Activated CD4-positive, alpha-beta T cell treated with anti-CD3 and anti-CD28 coated beads, Interleukin-2, amount 50 U/mL, for 1 hour (primary cell): ENCODE data around the gene PRMT2.
"Not testable (repeated sequence)": the region's sequence is repeated elsewhere in the genome, so short reads cannot be mapped to it uniquely, and the experiment has no call there.

Experiments used
- DNase-seq: peaks from one replicate; pipeline ENCODE4 v3.0.0-alpha.2; 2020

Gene PRMT2

DNA sequence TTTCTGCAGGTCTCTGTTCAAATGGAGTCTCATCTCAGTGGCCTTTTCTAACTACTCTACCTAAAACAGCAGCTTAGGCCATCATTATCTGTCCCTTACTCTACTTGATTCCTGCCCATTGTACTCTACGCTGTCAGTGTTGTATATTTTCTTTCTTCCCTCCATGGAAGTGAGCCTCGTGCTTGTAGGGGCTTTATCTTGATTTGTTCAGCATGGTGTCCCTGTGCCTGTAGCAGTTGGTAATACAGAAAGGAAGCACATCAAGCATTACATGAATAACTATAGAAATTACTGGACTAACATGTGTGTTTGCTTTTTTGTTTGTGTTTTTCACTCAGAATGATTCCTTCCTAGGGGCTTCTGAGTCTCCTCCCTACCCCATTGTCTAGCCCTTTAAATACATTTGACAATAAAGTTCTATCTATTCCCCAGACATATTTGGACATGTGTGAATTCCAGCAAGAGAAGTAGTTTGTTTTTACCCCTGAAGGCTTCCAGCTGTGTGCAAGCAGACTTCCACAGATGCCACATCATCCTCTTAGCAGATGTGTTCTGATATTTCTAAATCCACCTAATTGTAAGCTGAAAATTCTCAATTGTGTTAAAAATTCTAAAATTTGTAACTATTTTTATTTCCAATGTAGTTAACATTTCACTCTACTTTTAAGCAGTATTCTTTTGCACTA, 40.3 kb downstream of the PRMT2 start:
- DNase-seq: no peak

DNA sequence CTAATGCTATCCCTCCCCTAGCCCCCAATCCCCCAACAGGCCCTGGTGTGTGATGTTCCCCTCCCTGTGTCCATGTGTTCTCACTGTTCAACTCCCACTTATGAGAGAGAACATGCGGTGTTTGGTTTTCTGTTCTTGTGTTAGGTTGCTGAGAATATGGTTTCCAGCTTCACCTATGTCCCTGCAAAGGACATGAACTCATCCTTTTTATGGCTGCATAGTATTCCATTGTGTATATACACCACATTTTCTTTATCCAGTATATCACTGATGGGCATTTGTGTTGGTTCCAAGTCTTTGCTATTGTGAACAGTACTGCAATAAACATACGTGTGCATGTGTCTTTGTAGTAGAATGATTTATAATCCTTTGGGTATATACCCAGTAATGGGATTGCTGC, 41.1 kb downstream of the PRMT2 start:
- DNase-seq: not testable (repeated sequence)

DNA sequence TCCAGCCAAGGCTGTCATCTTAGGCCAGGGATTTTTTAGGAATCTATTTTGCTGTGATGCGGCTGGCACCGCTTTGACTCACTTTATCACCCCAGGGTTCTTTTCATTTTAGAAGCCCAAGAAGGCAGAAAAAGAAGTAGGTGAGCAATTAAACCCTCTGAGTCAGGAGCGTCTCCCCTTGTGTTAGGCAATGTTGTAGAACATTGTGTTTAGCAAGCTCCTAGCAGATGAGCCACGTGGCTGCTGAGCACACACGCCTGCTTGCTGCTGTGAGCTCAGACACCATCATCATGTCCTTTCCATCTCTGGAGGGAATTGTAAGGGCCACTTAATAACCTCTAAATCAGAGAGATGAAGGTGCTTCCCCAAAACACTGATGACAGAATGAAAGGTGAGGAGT, 46.1 kb downstream of the PRMT2 start:
- DNase-seq: not testable (repeated sequence)

DNA sequence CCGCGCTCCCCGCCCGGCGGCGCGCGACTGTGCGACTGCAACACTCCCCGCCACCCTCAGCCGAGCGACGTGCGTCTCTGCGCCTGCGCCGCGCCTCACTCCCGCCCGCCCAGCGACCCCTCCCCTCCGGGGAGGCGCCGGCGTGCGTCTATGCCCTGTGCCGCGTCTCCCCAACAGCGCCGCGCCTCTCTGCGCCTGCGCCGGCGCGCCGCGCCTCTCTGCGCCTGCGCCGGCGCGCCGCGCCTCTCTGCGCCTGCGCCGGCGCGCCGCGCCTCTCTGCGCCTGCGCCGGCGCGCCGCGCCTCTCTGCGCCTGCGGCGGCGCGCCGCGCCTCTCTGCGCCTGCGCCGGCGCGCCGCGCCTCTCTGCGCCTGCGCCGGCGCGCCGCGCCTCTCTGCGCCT, 63.2 kb downstream of the PRMT2 start:
- DNase-seq: not testable (repeated sequence)

DNA sequence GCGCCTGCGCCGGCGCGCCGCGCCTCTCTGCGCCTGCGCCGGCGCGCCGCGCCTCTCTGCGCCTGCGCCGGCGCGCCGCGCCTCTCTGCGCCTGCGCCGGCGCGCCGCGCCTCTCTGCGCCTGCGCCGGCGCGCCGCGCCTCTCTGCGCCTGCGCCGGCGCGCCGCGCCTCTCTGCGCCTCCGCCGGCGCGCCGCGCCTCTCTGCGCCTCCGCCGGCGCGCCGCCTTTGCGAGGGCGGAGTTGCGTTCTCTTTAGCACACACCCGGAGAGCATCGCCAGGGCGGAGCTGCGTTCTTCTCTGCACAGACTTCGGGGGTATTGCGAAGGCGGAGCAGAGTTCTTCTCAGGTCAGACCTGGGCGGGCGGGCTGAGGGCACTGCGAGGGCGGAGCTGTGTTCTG, 63.6 kb downstream of the PRMT2 start:
- not testable (repeated sequence) for DNase-seq
